C4-2B (cell line): ENCODE results near the gene FCHSD1.

Experiments
- ZFX ChIP-seq: fragments of 450-650 bp; IDR thresholded peaks from 2 replicates; pipeline ENCODE4 v1.6.1; 2017
- TF ChIP-seq, protein P1 (sequence below): fragments of 450-650 bp; conservative IDR thresholded peaks from 2 replicates; pipeline ENCODE4 v1.5.1; 2017; ENCODE audit warnings: mild to moderate bottlenecking

- TF ChIP-seq, protein P1, sequence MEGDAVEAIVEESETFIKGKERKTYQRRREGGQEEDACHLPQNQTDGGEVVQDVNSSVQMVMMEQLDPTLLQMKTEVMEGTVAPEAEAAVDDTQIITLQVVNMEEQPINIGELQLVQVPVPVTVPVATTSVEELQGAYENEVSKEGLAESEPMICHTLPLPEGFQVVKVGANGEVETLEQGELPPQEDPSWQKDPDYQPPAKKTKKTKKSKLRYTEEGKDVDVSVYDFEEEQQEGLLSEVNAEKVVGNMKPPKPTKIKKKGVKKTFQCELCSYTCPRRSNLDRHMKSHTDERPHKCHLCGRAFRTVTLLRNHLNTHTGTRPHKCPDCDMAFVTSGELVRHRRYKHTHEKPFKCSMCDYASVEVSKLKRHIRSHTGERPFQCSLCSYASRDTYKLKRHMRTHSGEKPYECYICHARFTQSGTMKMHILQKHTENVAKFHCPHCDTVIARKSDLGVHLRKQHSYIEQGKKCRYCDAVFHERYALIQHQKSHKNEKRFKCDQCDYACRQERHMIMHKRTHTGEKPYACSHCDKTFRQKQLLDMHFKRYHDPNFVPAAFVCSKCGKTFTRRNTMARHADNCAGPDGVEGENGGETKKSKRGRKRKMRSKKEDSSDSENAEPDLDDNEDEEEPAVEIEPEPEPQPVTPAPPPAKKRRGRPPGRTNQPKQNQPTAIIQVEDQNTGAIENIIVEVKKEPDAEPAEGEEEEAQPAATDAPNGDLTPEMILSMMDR = no peak
- TF ChIP-seq ZFX = no peak
Observed at GRCh38 chr5:141597394-141597793, 53.8 kb downstream of the FCHSD1 start.
